SH-SY5Y (cell line): ENCODE measurements around the gene POU6F2.

Source experiments
- GATA2 ChIP-seq: IDR thresholded peaks from 2 replicates; pipeline ENCODE4 v1.6.1; 2011; ENCODE audit warnings: mild to moderate bottlenecking, low read depth, low read length
- GATA3 ChIP-seq: IDR thresholded peaks from 2 replicates; pipeline ENCODE4 v1.6.1; 2011; ENCODE audit warnings: low read depth, mild to moderate bottlenecking, low read length, moderate library complexity

Gene POU6F2

DNA sequence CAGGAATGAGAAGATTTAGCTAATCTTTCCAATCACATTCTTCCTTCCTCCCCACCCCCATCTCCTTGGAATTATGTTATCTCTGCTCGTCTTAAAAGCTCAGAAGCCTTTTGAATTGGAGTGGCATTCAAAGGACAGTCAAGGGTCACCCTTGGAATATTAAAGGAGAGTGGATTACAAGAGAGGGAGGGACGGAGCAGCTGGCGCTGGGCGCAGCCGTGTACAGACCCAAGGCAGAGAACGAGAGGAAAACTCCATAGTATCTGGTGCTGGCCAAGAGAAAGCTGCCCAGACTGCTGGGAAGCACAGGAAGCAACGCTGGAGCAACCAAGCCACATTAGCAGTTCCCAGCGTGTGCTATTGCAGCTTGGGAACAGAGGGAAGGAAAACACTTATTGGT lies 95.7 kb downstream of the POU6F2 start:
- no peak for TF ChIP-seq GATA2

DNA sequence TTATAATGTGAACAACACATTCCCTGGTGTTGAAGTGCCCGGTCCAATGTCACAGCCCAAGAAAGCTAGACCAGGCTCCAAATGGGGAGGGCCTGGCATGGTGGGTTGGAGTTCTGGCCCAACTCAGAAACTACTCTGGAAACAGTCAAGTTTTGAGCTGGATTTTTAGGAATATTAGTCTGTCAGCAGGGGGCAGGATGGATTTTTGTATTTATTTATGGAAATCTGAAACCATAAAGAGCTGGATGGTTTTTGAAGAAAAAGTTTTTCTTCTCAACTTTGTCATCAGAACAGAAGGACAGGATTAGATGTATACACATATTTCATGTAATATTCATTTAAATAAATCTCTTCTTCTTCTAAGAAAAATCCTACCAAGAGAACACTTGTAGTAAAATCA lies 97.5 kb downstream of the POU6F2 start:
- TF ChIP-seq GATA3 = no peak
- TF ChIP-seq GATA2 = no peak

DNA sequence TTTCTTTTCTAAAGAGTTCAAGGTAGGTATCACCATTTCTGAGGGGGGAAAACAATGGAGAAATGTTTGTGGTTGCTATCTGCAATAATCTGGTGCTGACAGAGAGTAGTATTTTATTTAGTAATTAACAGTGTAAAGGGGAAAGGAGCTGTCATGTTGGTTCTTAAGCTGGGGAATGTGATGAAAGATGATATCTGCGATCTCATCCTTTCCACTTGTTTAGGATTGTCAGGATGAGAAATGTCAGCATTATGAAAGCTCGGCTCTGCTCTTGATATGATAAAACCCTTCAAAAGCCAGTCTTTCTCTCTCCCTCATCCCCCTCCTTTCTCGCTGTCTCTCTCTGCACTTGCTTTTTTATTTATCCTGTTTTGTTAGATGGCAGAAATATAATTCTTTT lies 106.1 kb downstream of the POU6F2 start:
- no peak for TF ChIP-seq GATA3
- no peak for TF ChIP-seq GATA2

DNA sequence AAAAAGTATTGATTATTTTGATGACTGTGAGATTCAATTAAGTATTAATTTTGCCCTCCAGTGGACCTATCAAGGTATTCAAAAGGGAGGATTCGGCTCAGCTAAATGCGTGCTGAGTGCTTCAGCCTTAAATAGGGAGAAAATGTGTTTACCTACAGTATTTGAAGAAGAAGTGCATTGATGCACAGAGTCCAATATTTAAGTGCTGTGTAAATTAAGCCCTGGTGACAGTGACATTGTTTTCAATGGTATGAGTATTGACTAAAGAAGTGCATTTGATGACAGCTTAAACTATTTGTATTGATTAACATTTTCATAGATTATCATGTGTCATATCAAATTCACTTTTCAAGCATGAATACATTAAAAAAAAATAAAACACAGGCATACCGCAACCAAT lies 106.6 kb downstream of the POU6F2 start:
- TF ChIP-seq GATA2 (no peak), GATA3 (no peak)

DNA sequence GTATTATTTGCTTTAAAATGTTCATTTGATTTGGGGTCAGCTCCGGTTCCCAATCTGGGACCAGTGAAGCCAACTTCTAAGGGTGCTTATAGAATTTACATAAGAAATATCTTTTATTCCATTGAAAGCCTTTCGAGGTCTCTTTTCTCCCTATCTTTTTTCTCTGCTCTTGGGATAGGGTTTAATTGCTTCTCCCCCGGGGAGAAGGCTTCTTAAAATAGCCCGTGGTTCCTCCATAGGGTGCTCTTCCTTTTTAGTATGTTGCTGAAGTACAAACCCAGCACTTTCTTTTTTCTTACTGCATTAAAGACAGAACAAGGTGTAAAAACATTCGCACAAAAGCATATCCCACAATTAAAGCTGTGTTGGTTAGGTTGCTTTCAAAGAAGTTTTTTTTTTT lies 107.5 kb downstream of the POU6F2 start:
- TF ChIP-seq GATA2 (no peak), GATA3 (no peak)

DNA sequence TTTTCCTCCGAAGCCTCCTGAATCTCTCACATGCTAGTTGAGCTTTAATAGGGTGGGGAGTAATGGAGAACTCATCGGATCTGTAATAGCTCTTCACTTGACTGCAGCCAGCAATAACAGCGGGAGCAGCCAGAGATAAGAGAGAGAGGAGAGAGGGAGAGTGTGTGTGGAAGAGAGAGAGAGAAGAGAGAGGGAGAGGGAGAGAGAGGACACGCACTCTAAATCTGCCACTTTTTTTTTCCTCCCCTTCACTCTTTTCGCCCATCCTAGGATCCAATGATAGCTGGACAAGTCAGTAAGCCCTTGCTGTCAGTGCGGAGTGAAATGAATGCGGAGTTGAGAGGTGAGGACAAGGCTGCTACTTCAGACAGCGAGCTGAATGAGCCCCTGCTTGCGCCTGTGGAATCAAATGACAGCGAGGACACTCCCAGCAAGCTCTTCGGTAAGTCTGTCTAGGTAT lies 107.9 kb downstream of the POU6F2 start:
- TF ChIP-seq GATA3 (no peak), GATA2 (no peak)

DNA sequence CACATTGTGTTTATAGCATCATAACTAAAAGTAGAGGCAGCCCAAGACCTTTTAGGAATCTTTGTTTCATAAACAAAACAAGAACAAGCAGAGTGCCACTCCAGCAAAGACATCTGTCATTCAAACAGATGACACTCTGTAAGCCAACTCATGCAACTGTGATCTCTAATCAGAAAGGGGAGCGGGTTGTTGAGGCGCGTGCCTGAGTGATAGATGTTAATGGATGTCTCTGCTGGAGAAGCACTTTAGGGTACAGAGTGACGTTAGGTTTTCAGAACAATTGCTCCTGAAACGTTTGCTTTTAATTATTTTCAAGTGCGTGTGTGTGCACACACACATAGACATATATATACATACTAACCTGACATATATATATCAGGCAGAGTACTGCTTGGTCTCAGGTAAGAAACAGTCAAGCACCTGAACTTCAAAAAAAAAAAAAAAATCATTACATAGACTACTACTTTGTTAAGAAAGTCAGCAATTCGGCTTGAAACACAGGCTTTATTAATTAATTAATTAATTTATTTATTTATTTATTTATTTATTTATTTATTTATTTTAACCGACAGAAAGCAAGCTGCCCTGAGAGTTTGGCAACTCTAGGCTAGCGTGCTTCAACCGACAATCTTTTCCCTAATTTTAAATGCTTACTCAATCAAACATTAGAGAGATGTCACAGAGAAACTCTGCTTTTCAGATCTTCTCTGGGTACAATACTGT lies 109.1 kb downstream of the POU6F2 start:
- TF ChIP-seq GATA3 (no peak), GATA2 (no peak)

DNA sequence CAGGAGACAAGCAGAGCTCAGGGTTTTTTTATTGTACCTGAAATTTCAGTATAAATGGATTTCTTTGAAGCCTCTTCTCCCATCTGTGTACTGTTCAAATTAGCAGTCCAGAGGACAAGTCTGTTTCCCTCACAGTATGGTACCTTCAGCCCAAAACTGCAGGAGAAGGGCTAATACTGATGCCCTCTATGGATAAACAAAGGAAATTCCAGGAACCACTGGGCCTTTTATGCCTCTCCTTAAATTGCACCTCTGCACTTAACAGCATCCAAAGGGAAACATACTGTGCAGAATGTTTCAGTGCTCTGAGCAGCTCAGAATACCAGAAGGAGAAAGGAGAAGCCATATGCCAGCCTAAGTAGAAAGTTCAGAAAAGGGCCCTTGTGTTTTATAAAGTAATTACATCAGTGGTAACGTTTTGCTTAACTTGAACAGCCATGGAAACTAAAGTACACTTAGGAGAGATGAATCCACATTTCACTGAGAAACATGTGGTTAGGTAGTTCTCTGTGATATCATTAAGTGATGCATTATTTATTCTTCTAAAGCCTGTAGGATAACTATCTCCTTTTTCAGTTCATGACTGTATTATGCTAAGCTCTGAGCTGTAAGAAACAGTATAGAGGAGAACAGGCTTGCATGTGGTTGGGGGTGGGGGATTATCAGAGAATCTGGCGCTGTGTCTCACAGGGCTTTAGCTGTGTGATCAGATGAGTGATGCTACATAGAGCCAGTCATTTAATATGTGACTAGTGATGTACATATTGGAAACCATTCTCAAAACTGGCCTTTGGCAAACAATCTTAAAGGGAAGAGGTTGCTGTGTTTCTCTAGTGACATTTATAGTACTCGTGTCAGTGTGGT lies 111.3 kb downstream of the POU6F2 start:
- no peak for TF ChIP-seq GATA2
- TF ChIP-seq GATA3 = no peak

DNA sequence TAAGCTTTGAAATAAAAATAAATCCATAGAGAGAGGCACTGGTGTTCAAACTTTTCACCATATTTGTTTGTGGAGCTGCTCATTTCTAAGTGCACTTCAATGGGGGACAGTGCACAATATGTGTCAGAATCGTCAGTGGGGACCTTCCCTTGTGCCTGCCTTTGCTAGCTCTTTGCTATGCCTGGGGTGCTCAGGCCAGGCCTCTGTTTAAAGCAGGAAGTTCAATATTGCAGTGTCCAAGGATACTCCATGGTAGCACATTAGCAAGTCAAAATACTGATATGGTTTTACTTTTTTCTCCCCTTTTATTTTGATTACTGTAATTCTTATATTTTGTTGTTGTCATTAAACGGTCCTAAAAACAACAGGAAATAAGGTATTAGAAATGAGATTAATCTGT lies 113.4 kb downstream of the POU6F2 start:
- TF ChIP-seq GATA3 (no peak), GATA2 (no peak)

DNA sequence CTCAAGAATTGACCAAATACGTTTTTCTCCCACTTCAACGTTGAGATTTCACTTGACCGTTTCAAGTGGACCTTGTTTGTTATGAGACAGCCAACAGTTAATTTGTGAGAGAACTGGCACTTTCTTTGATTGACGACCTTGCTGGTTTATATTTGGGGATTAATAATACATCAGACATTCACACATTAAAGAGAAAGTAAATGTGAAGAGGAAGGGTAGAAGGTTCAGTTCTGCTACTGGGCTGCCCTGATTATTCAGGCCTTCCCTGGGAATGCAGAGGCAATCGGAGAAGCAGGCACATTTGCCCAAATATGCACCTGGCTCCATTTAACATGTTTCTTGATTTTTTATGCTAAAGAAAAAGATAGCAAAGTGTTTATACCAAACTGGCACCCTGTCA lies 114.1 kb downstream of the POU6F2 start:
- TF ChIP-seq GATA3 = no peak
- no peak for TF ChIP-seq GATA2

DNA sequence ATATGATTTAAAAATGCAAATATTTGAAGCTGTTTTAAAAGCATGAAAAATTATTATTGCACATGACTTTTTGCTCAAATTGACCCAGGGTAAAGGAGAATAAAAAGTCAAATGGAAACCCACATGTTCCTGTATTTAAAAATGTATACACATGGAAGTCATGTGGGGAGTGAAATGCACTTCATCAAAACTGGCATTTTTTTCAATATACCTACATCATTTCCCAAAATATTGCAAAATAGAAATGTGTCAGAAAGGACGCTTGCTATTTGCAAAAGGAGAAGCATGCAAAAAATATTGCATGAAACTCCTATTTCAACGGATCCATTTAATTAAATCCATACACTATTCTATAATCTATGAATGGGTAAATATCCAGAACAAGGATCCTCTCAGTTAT lies 117.0 kb downstream of the POU6F2 start:
- no peak for TF ChIP-seq GATA3
- TF ChIP-seq GATA2 = no peak

DNA sequence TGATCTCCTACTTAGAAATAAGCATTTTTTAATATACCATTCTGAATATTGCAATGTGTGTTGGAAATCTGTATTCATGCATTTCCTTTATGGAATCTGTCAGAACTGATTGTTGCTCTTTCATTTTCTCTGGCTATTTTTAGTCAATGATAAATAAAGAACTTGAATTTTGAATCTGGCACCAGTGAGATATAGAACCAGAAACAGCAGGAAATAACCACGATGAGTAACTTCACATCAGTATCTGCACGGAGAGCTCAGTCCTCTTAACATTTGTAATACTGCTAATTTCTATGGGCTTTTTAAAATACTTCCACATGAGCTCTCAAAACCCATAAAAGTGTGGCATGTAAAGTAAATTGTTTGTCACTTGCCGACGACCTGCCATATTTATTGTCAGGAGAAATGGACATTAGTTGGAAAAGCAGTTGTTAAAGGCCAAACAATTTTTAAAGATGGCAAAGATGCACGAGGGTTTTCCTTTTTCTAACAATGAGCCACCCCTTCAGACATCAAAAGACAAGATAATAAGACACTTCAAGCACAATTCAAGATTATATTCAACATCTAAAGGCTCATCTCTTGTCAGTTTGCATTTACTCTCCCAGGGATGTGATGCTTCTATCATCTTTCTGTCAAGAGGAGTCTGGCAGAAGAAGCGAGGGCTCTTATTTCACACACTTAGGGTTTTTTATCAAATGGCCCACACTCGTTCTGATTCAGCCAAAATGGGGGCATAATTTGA lies 118.3 kb downstream of the POU6F2 start:
- TF ChIP-seq GATA3 (no peak), GATA2 (no peak)

DNA sequence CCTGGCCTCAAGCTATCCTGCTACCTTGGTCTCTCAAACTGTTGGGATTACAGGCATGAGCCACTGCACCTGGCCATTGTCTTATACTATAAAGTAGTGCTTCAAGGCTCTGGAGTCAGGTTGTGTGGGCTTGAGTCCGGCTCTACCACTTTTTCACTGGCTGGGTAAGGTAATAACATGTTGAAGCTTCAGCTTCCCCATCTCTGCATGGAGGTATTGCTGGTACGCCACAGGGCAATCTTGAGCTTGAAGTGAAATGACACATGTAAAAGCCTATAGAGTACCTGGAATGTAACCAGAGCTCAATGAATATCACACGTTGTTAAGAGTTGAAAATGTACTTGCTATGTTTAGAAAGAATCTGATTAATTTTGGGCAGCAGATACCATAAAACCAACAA lies 120.8 kb downstream of the POU6F2 start:
- no peak for TF ChIP-seq GATA2
- no peak for TF ChIP-seq GATA3

DNA sequence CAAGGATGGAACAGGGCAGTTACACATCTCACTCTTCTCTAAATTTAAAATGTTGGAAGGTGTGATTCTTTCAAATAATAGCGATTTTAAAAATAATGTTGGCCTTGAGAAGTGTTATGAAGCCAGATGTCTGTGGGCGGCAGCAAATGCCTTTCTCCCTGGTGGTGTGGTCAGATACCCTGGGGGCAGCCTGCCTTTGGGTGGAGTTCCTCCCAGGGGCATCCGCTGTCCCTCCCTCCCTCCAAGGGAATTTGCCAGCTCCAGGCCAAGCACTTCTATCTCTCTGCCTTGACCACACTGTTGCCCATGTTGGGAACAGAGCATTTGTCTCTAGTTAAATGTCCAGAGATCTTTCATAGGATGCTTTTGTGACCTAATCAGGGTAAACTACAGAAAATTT lies 121.4 kb downstream of the POU6F2 start:
- TF ChIP-seq GATA3 (no peak), GATA2 (no peak)
